NCI-H526 (cell line): ENCODE data around the gene RRP1.

Experiments
- DNase-seq, 2 experiments: peaks; one replicate each; lab custom pipeline; 2025; lab: John Stamatoyannopoulos, UW

RRP1 gene

DNA sequence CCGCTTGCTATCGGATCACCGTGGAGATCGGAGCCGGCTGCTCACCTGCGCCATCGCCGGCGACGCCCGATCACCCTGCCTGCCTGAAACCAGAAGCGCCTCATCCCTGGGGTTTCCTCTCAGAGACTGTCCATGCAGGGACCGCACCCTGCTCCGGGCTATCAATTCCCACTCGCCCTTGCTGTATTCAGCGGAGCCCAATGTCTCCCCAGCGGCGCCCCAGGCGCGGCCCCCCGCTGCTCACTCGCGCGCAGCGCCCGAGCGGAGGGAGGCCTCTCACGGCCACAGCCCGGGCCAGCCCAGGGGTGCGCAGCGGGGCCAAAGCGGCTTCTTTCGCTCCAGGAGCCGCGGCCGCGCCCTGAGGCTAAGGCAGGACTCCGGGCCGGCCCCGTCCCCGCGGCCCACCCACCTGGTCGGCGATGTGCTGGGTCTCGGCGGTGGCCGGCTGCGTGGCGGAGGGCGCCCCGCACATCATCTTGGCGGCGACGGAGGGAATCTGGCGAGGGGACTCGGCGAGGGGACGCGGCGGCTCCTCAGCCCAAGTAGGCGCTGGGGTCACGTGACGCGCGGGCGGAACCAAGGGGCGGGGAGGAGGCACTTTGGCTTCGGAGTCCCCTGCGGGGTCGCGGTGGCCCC, 13.5 kb upstream of the RRP1 start, which contains the start of gene CSTB:
TSS of gene CSTB (minus strand) at position 514 of the 636 bp plus-strand sequence. CDS start at position 475, 39 bp downstream.
- DNase-seq, result peak; percentile 45 to 88

GRCh38 chr21:43777953-43778352, 11.4 kb upstream of the RRP1 start:
- no peak for DNase-seq

GRCh38 chr21:43778469-43779335, 10.7 kb upstream of the RRP1 start:
- DNase-seq, result peak in 1 of 2 experiments; percentile 20

DNA sequence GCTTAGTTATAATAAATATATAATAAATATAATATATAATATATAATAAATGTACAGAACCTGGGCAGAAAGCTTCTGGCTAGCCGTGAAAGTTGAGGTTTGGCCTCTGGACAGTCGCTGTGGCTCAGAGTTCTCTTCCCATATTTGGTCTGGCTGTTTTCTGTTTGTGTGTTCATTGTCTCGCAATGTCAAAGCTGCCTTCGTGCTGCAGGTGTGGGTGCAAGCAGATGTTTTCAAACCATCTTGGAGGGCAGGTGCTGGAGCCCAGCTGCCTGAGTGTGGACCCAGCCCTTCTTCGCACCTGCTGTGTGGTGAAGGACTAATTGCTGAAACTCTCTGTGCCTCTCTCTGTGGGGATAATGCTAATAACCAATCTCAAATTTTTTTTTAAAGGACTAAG, 9.7 kb upstream of the RRP1 start:
- no peak for DNase-seq

GRCh38 chr21:43781846-43782245, 7.5 kb upstream of the RRP1 start:
- no peak for DNase-seq

- DNase-seq, result no peak
These were observed 6.8 kb upstream of the RRP1 start for GRCh38 chr21:43782431-43783097.

DNA sequence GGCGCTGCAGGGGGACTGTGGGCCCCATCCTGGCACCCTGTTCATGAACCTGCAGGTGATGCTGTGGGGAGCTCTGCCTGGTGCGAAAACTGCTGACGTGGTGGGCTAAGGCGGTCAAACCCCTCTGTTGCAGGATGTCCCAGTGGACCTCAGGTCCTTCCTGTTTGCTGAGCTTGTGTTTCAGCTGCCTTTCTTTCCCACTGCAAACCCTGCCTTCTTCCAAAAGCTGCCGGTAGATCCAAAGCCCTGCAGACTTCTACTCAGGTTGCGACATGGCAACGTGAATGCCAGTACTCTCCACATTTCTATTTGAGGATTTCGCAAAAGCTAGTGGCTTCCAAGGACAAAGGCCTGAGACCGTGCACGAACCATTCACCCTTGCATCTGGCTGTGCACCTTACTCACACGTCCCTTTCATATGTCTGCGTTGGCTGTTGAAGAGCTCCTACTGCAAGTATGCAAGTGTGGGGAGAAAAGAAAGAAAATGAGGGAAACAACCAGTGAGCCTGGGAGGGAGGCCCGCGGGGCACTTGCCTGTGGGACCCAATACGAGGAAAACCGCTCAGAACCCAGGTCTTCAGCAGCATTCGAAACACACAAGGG, 6.2 kb upstream of the RRP1 start:
- no peak for DNase-seq

DNA sequence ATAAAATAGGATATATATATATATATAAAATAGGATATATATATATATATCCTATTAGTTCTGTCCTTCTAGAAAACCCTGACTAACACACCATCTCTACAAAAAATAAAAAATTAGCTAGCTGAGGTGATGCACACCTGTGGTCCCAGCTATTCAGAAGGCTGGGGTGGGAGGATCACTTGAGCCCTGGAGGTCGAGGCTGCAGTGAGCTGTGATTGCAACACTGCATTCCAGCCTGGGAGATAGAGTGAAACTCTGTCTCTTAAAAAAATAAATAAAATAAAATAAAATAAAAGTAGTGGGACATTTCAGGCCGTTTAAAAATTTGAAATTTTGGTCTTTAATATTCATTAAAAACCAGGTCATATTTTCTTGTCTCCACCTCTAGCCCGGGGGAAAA, 4.2 kb upstream of the RRP1 start:
- DNase-seq, result no peak

- no peak for DNase-seq
These were observed 3.0 kb upstream of the RRP1 start for GRCh38 chr21:43786300-43786806.

DNA sequence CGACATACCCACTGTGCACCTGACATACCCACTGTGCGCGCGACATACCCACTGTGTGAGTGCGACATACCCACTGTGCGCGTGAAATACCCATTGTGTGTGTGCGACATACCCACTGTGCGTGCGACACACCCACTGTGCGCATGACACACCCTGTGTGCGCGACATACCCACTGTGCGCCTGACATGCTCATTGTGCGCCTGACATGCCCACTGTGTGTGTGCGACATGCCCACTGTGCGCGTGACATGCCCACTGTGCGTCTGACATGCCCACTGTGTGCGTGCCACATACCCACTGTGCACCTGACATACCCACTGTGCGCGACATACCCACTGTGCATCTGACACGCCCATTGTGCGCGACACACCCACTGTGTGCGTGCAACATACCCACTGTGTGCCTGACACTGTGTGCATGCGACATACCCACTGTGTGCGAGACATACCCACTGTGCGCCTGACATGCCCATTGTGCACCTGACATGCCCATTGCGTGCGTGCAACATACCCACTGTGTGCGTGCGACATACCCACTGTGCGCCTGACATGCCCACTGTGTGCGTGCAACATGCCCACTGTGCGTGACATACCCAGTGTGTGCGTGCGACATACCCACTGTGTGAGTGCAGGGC, 2.5 kb upstream of the RRP1 start:
- DNase-seq, result no peak

DNA sequence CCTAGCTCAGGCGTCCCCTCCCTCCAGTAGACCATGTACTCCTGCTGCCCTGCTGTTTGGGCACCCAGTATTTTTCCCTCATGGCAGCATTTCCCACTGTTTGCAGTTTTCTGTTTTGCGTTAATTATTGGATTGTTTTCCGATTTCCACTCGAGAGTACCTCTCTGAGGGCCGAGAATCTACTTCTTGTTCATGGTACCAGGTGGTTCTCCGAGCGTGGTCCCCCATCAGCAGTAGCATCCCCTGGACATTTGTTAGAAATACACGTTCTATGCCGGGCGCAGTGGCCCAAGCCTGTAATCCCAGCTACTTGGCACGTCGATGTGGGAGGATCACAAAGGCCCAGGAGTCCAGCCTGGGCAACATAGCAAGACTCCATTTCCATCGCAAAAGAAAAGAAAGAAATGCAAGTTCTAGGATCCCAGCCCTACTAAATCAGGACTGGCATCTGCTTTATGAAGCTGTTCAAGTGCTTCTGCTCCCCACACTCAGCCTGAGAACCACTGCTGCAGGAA, 690 bp downstream of the RRP1 start:
- no peak for DNase-seq

DNA sequence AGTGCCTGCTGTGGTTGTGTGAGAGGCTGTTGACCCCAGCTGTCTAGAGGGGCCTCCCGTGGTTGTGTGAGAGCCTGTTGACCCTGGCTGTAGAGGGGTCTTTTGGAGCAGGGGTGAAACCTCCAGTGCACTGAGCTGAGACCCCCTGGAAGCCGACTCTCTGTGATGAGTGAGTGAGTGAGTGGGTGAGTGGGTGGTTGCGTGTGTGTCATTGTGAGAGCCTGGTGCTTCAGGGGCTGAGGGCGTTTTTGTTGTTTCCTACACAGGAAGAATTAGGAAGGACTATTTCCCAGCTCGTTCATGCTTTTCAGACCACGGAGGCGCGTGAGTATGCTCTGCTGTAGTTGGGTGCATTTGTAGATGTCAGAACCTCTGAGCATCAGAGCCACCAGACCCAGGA, 3.0 kb downstream of the RRP1 start:
- no peak for DNase-seq

DNA sequence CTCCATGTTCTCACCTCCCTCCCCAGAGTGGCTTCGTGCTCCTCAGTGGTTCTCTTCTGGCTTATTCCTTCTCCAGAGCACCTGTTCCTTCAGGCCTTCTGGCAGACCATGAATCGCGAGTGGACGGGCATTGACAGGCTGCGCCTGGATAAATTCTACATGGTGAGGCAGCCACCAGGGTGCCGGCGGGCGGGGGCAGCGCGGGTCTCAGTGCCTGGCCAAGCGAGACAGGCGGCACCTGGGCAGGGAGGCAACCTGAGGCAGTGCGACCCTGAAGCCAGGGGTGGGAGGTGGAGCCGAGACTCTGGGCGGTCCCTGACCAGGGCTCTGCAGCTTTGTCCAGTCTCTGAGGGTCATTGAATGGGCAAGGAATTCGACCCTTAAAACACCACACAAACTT, 3.9 kb downstream of the RRP1 start:
- no peak for DNase-seq

DNA sequence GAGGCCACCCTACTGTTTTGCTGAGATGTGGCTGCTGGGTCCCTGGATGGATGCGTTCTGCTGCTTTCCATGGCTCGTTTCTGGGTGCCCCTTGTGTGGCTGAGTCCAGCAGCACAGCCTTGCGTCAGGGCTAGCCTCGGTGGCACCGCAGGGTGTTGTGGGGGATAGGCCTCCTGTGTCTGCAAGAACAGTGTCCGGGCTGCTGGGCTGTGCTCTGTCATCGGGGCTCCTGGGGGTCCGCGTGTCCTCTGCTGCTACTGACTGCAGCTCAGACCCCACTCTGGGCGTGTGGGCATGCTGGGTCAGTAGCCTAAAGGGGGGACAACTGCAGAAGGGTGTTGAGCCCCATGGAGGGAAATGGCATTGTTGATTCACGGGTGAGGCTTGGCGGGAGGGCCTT, 4.9 kb downstream of the RRP1 start:
- DNase-seq, result no peak

DNA sequence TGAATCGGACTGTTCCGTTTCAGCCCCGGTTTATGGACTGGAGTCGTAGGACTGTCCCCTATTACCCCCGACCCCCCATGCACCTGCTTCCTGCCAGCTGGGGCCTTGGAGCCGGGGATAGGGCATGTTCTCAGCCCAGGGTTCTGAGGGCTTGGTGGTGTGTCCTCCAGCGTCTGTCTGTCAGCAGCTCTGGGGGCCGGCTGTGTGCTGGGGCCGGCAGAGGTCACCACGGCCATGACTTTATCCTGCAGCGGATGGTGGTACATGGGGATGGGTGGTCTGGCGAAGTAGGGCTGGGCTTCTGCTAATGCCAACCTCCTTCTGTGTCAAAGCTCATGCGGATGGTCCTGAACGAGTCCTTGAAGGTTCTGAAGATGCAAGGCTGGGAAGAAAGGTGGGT, 5.5 kb downstream of the RRP1 start:
- no peak for DNase-seq

GRCh38 chr21:43797415-43797814, 8.0 kb downstream of the RRP1 start:
- DNase-seq, result no peak

- no peak for DNase-seq
These were observed 8.7 kb downstream of the RRP1 start for GRCh38 chr21:43797925-43798715.

DNA sequence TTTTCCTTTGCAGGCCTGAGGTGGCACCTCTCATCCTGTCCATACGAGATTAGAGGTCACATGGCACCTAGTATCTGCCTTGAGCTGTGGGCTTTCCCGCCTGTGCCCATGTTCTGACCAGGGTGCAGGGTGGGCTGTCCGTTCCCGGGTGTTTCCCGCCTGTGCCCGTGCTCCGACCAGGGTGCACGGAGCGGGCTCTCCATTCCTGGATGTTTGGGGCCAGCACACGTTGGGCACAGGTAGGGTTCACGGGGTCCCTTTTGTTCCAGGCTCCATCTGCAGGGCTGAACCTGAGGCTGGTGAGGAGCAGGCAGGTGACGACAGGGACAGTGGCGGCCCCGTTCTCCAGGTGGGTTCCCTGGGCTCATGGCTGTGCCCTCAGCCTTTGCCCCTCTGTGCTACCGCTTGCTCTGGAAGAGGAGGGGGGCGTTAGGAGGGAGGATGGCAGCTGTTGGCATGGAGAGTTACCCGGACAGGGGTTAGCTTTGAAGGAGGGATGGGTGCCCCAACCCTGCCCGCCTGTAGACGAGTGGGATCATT, 10.0 kb downstream of the RRP1 start:
- DNase-seq, result no peak

DNA sequence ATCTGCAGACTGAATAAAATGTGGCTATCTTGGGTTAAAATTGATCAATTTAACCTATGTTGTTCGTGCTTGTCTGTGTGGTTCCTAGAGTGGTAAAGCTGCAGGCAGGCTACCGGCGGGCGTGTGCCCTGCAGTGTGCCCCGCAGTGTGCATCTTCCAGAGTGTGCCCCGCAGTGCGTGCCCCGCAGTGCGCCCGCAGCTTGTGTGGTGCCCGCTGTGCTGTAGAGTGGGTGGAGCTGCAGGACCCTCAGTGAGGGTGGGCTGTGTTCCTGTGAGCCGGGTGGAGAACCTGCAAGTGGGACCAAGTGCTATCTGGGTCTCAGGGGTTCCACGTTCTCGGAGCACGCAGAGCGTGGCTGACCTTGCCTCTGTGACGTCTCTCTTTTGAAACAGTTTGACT, 10.7 kb downstream of the RRP1 start:
- no peak for DNase-seq

DNA sequence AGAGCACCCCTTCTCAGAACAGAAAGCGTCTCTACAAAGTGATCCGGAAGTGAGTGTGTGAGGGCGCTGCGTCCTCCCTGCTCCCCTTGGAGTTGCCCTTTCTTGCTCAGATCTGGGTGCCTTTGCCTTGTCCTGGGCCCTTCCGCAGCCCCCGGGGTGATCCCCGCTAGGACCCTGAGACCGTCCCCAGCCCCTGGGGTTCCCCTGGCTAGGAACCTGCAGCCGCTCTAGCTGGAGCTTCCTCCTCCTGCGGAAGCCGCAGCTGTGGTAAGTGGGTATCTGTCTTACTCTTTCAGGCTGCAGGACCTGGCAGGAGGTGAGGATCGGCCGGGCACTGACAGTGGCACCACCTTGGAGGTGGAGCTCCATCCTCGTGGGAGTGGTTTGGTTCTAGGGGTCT, 11.2 kb downstream of the RRP1 start:
- no peak for DNase-seq
